Mesothelial cell of epicardium (in vitro differentiated cells): Measurements from ENCODE around the gene ROS1. TPM values are rescaled to one million over a fixed set of nuclear protein-coding genes. Genes with fewer than 3 reads are reported as not detected.
"Not testable (repeated sequence)": the region's sequence is repeated elsewhere in the genome, so short reads cannot be mapped to it uniquely, and the experiment has no call there.

Source experiments
- DNase-seq, 2 experiments: peaks; one replicate each; pipeline ENCODE4 v3.0.0; 2021; ENCODE audit warnings: low spot score in 2 of 2; ENCODE audit not compliant: unreplicated experiment in 2 of 2
- H3K27ac Mint-ChIP-seq: 2 replicates; pipeline ENCODE4 v1.8.0; 2021; ENCODE audit warnings: mixed read lengths
- H3K27me3 Mint-ChIP-seq: 2 replicates; pipeline ENCODE4 v1.8.0; 2021; ENCODE audit warnings: low read depth, mixed read lengths
- H3K36me3 Mint-ChIP-seq: 2 replicates; pipeline ENCODE4 v1.8.0; 2021; ENCODE audit warnings: mixed read lengths
- H3K4me1 Mint-ChIP-seq: 2 replicates; pipeline ENCODE4 v1.8.0; 2021; ENCODE audit warnings: mixed read lengths
- H3K4me3 Mint-ChIP-seq: 2 replicates; pipeline ENCODE4 v1.8.0; 2021; ENCODE audit warnings: mild to moderate bottlenecking, moderate library complexity, mixed read lengths
- H3K9me3 Mint-ChIP-seq: 2 replicates; pipeline ENCODE4 v1.8.0; 2021; ENCODE audit warnings: mixed read lengths
- CTCF ChIP-seq: fragments of 200-600 bp; sonication (generic); IDR thresholded peaks from one replicate; pipeline ENCODE4 v1.5.0; 2021; ENCODE audit warnings: antibody characterized with exemption; ENCODE audit not compliant: unreplicated experiment
- total RNA-seq: library from RNA; stranded (reverse); gene quantifications from 3 replicates; pipeline ENCODE4 v1.2.1, GENCODE V29; 2021

Gene ROS1
- total RNA-seq, 1 donor from 2014 or later: not detected

GRCh38 chr6:117253785-117254184, 172.0 kb downstream of the ROS1 start:
- Mint-ChIP-seq H3K4me1 (no peaks in the 10 kb centered on the region), H3K36me3 (no peaks in the 10 kb centered on the region), H3K27ac (no peak overlapping the region), H3K4me3 (no peak overlapping the region), H3K9me3 (no peaks in the 10 kb centered on the region), H3K27me3 (peaks cover 46% of the 10 kb centered on the region)
- TF ChIP-seq CTCF: no peak
- DNase-seq: no peak

GRCh38 chr6:117244979-117245378, 180.8 kb downstream of the ROS1 start:
- H3K4me1 Mint-ChIP-seq, H3K36me3 Mint-ChIP-seq, H3K9me3 Mint-ChIP-seq, H3K27me3 Mint-ChIP-seq, DNase-seq, H3K27ac Mint-ChIP-seq: not testable (repeated sequence)
- H3K4me3 Mint-ChIP-seq: peak overlapping the region; percentile 77

GRCh38 chr6:117244571-117244970, 181.2 kb downstream of the ROS1 start:
- H3K36me3 Mint-ChIP-seq, DNase-seq, H3K27me3 Mint-ChIP-seq, H3K9me3 Mint-ChIP-seq, H3K27ac Mint-ChIP-seq, H3K4me1 Mint-ChIP-seq: not testable (repeated sequence)
- peak overlapping the region; percentile 77 for H3K4me3 Mint-ChIP-seq

Other genes starting within 250 kb of the ROS1 start
- not detected in 3 replicates for gene VGLL2, start 160.4 kb downstream of the ROS1 start, total RNA-seq
- 30.1 to 34.5 TPM (median 30.8 TPM) in 3 replicates for gene DCBLD1, start 56.7 kb upstream of the ROS1 start, total RNA-seq
- gene GOPC, start 176.6 kb upstream of the ROS1 start, total RNA-seq: 46.1 to 47.3 TPM (median 47.0 TPM) in 3 replicates
- 30.2 to 31.3 TPM (median 30.3 TPM) in 3 replicates for gene NUS1, start 249.5 kb upstream of the ROS1 start, total RNA-seq